ENCODE results near the gene CASP8AP2. TPM values are rescaled to one million over a fixed set of nuclear protein-coding genes. Genes with fewer than 3 reads are reported as not detected.

Gene CASP8AP2
- total and polyA plus RNA-seq, 2 experiments from 2014 or later = 31.3 to 75.5 TPM

GRCh38 chr6:89794324-89794723 is 35.4 kb upstream of the CASP8AP2 start:
- Histone ChIP-seq H3K4me2 (no peak overlapping the region), H3K36me3 (ENCODE audit: insufficient read depth) (peaks cover 64% of the 10 kb centered on the region), H2AFZ (no peak overlapping the region), H3F3A (replicated peaks; ENCODE audit: low read depth) (no peaks in the 10 kb centered on the region; the same call in 1 of the 2 replicates), H3K4me1 (ENCODE audit: insufficient read depth) (peaks cover 8% of the 10 kb centered on the region), H3K79me2 (replicated peaks; ENCODE audit: insufficient read depth) (peaks cover 98% of the 10 kb centered on the region), H4K20me1 (replicated peaks; ENCODE audit: insufficient read depth) (peaks cover 44% of the 10 kb centered on the region), H3K27me3 (ENCODE audit: insufficient read depth) (no peaks in the 10 kb centered on the region), H3K9me2 (ENCODE audit: insufficient read depth) (no peaks in the 10 kb centered on the region), H3K4me3 (no peak overlapping the region), H3K27ac (ENCODE audit: low read depth) (peak overlapping the region; percentile 53)
- Mint-ChIP-seq H3K9me3 (no peaks in the 10 kb centered on the region), H3K27ac (peak overlapping the region; percentile 61; the same call in 1 of the 2 replicates), H3K27me3 (ENCODE audit: insufficient read depth, low read depth, poor library complexity) (peaks cover 8% of the 10 kb centered on the region), H3K4me1 (peaks cover 23% of the 10 kb centered on the region), H3K4me3 (no peak overlapping the region), H3K36me3 (ENCODE audit: low read depth) (peaks cover 82% of the 10 kb centered on the region)
- ATAC-seq (no peak), DNase-seq (ENCODE audit: low spot score) (no peak)
- TF ChIP-seq ZNF114 (CRISPR knock-in tag; IDR thresholded peaks at IDR 0.05) = no peak
- TF ChIP-seq NANOG (IDR thresholded peaks at IDR 0.05; ENCODE audit: borderline replicate concordance) = no peak
- no peak for TF ChIP-seq POLR2AphosphoS5 (IDR thresholded peaks at IDR 0.05; ENCODE audit: low read depth)
- TF ChIP-seq ZNF331 (CRISPR knock-in tag; IDR thresholded peaks at IDR 0.05; ENCODE audit: low read depth) = no peak

GRCh38 chr6:89797317-89797716 is 32.4 kb upstream of the CASP8AP2 start:
- Mint-ChIP-seq H3K36me3 (ENCODE audit: low read depth) (peaks cover 88% of the 10 kb centered on the region), H3K27me3 (ENCODE audit: insufficient read depth, low read depth, poor library complexity) (peaks cover 11% of the 10 kb centered on the region), H3K27ac (peak overlapping the region; percentile 38; the same call in 1 of the 2 replicates), H3K4me3 (no peak overlapping the region), H3K9me3 (no peaks in the 10 kb centered on the region), H3K4me1 (peaks cover 42% of the 10 kb centered on the region)
- H3K9me2 ChIP-seq (ENCODE audit: insufficient read depth) = no peaks in the 10 kb centered on the region
- no peak overlapping the region for H3K4me3 ChIP-seq
- H3K36me3 ChIP-seq (ENCODE audit: insufficient read depth) = peaks cover 37% of the 10 kb centered on the region
- peaks cover 22% of the 10 kb centered on the region for H3K4me1 ChIP-seq (ENCODE audit: insufficient read depth)
- no peaks in the 10 kb centered on the region for H3K27me3 ChIP-seq (ENCODE audit: insufficient read depth)
- no peak for ATAC-seq
- H4K20me1 ChIP-seq (replicated peaks; ENCODE audit: insufficient read depth) = peaks cover 33% of the 10 kb centered on the region; the same call in 1 of the 2 replicates
- DNase-seq (ENCODE audit: low spot score) = no peak
- H3K4me2 ChIP-seq = no peak overlapping the region
- H3F3A ChIP-seq (replicated peaks; ENCODE audit: low read depth) = peaks cover 6% of the 10 kb centered on the region; the same call in 1 of the 2 replicates
- no peak overlapping the region for H2AFZ ChIP-seq
- peak overlapping the region; percentile 46 for H3K27ac ChIP-seq (ENCODE audit: low read depth)
- H3K79me2 ChIP-seq (replicated peaks; ENCODE audit: insufficient read depth) = peaks cover 96% of the 10 kb centered on the region
- no peak for TF ChIP-seq POLR2AphosphoS5 (IDR thresholded peaks at IDR 0.05; ENCODE audit: low read depth)
- TF ChIP-seq, protein P1, sequence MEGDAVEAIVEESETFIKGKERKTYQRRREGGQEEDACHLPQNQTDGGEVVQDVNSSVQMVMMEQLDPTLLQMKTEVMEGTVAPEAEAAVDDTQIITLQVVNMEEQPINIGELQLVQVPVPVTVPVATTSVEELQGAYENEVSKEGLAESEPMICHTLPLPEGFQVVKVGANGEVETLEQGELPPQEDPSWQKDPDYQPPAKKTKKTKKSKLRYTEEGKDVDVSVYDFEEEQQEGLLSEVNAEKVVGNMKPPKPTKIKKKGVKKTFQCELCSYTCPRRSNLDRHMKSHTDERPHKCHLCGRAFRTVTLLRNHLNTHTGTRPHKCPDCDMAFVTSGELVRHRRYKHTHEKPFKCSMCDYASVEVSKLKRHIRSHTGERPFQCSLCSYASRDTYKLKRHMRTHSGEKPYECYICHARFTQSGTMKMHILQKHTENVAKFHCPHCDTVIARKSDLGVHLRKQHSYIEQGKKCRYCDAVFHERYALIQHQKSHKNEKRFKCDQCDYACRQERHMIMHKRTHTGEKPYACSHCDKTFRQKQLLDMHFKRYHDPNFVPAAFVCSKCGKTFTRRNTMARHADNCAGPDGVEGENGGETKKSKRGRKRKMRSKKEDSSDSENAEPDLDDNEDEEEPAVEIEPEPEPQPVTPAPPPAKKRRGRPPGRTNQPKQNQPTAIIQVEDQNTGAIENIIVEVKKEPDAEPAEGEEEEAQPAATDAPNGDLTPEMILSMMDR (conservative IDR thresholded peaks at IDR 0.05; ENCODE audit: low read depth in 2 of 2) = no peak
- TF ChIP-seq, protein P2, sequence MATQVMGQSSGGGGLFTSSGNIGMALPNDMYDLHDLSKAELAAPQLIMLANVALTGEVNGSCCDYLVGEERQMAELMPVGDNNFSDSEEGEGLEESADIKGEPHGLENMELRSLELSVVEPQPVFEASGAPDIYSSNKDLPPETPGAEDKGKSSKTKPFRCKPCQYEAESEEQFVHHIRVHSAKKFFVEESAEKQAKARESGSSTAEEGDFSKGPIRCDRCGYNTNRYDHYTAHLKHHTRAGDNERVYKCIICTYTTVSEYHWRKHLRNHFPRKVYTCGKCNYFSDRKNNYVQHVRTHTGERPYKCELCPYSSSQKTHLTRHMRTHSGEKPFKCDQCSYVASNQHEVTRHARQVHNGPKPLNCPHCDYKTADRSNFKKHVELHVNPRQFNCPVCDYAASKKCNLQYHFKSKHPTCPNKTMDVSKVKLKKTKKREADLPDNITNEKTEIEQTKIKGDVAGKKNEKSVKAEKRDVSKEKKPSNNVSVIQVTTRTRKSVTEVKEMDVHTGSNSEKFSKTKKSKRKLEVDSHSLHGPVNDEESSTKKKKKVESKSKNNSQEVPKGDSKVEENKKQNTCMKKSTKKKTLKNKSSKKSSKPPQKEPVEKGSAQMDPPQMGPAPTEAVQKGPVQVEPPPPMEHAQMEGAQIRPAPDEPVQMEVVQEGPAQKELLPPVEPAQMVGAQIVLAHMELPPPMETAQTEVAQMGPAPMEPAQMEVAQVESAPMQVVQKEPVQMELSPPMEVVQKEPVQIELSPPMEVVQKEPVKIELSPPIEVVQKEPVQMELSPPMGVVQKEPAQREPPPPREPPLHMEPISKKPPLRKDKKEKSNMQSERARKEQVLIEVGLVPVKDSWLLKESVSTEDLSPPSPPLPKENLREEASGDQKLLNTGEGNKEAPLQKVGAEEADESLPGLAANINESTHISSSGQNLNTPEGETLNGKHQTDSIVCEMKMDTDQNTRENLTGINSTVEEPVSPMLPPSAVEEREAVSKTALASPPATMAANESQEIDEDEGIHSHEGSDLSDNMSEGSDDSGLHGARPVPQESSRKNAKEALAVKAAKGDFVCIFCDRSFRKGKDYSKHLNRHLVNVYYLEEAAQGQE (IDR thresholded peaks at IDR 0.05; ENCODE audit: unreplicated experiment) = no peak
- no peak for TF ChIP-seq CREB1 (CRISPR knock-in tag; IDR thresholded peaks at IDR 0.05; ENCODE audit: low read depth)
- no peak for TF ChIP-seq EZH2phosphoT487 (IDR thresholded peaks at IDR 0.05; ENCODE audit: unreplicated experiment)
- no peak for TF ChIP-seq ZNF331 (CRISPR knock-in tag; IDR thresholded peaks at IDR 0.05; ENCODE audit: low read depth)
- TF ChIP-seq ETS1 (IDR thresholded peaks at IDR 0.05) = no peak
- no peak for TF ChIP-seq JUNB (IDR thresholded peaks at IDR 0.05; ENCODE audit: unreplicated experiment)
- TF ChIP-seq STAT1 (IDR thresholded peaks at IDR 0.05; ENCODE audit: unreplicated experiment) = no peak
- TF ChIP-seq ZNF114 (CRISPR knock-in tag; IDR thresholded peaks at IDR 0.05) = no peak
